Measurements from ENCODE around the gene B2M.
"Not testable (repeated sequence)": the region's sequence is repeated elsewhere in the genome, so short reads cannot be mapped to it uniquely, and the experiment has no call there.

The B2M gene

DNA sequence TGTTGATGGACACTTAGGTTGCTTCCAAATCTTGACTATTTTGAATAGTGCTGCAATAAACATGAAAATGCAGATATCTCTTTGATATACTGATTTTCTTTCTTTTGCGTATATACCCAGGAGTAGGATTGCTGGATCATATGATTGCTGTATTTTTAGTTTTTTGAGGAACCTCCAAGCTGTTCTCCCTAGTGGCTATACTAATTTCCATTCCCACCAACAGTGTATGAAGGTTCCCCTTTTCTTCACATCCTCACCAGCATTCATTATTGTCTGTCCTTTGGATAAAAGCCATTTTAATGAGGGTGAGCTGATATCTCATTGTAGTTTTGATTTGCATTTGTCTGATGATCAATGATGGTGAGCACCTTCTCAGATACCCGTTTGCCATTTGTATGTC lies 12.7 kb upstream of the B2M start:
- DNase-seq (ENCODE audit: low spot score): no peak

DNA sequence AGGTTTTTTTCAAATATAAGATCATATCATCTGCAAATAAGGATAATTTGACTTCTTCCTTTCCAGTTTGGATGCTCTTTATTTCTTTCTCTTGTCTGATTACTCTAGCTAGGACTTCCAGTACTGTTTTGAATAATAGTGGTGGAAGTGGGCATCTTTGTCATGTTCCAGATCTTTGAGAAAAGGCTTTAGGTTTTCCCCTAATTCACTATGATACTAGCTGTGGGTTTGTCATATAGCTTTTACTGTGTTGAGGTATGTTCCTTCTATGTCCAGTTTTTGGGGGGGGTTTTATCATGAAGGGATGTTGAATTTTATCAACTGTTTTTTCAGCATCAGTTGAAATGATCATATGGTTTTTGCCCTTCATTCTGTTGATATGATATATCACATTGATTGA lies 10.6 kb upstream of the B2M start:
- not testable (repeated sequence) for DNase-seq (ENCODE audit: low spot score)

DNA sequence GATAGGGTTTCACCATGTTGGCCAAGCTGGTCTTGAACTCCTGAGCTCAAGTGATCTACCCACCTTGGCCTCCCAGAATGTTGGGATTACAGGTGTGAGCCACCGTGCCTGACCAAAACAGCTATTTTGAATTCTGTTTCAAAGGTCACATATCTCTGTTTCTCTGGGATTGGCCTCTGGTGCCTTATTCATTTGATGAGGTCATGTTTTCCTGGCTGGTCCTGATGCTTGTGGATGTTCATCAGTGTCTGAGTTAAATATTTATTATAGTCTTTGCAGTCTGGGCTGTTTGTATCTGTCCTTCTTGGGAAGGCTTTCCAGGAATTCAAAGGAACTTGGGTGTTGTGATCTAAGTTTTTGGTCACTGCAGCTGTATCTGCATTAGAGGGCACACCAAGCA lies 5.3 kb upstream of the B2M start:
- no peak for DNase-seq (ENCODE audit: low spot score)

- no peak for DNase-seq (ENCODE audit: low spot score)
Observed at GRCh38 chr15:44706401-44706800, 4.9 kb upstream of the B2M start.

DNA sequence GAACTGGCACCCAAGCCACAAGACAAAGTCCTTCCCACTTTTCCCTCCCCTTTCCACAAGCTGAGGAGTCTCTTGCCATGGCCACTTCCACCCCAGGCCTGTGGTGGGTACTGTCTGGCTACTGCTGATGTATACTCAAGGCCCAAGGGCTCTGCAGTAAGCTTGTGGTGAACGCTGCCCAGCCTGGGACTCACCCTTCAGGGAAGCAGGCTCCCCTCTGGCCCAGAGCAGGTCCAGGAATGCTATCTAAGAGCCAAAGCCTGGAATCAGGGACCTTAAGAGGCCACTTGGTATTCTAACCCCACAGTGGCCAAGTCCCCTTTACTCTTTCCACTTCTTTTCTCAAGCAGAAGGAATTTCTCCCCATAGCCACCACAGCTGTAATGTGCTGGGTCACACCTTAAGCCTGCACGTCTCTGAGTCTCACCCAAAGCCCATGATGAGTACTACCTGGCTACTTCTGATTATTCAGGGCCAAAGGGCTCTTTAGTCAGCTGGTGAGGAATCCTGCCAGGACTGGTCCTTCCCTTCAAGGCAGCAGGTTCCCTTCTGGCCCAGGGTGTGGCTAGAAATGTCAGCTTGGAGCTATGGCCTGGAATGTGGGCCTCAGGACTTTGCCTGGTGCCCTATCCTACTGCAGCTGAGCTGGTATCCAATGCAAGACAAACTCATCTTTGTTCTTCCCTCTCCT lies 4.2 kb upstream of the B2M start:
- DNase-seq (ENCODE audit: low spot score): no peak

DNA sequence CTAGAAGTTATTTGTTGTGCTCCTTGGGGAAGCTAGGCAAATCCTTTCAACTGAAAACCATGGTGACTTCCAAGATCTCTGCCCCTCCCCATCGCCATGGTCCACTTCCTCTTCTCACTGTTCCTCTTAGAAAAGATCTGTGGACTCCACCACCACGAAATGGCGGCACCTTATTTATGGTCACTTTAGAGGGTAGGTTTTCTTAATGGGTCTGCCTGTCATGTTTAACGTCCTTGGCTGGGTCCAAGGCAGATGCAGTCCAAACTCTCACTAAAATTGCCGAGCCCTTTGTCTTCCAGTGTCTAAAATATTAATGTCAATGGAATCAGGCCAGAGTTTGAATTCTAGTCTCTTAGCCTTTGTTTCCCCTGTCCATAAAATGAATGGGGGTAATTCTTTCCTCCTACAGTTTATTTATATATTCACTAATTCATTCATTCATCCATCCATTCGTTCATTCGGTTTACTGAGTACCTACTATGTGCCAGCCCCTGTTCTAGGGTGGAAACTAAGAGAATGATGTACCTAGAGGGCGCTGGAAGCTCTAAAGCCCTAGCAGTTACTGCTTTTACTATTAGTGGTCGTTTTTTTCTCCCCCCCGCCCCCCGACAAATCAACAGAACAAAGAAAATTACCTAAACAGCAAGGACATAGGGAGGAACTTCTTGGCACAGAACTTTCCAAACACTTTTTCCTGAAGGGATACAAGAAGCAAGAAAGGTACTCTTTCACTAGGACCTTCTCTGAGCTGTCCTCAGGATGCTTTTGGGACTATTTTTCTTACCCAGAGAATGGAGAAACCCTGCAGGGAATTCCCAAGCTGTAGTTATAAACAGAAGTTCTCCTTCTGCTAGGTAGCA lies 851 bp upstream of the B2M start:
- peak; percentile 36 for DNase-seq (ENCODE audit: low spot score)

DNA sequence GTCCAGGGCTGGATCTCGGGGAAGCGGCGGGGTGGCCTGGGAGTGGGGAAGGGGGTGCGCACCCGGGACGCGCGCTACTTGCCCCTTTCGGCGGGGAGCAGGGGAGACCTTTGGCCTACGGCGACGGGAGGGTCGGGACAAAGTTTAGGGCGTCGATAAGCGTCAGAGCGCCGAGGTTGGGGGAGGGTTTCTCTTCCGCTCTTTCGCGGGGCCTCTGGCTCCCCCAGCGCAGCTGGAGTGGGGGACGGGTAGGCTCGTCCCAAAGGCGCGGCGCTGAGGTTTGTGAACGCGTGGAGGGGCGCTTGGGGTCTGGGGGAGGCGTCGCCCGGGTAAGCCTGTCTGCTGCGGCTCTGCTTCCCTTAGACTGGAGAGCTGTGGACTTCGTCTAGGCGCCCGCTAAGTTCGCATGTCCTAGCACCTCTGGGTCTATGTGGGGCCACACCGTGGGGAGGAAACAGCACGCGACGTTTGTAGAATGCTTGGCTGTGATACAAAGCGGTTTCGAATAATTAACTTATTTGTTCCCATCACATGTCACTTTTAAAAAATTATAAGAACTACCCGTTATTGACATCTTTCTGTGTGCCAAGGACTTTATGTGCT lies 527 bp downstream of the B2M start:
- peak; percentile 40 for DNase-seq (ENCODE audit: low spot score)

GRCh38 chr15:44712346-44713005 lies 1.2 kb downstream of the B2M start:
- peak; percentile 72 for DNase-seq (ENCODE audit: low spot score)

DNA sequence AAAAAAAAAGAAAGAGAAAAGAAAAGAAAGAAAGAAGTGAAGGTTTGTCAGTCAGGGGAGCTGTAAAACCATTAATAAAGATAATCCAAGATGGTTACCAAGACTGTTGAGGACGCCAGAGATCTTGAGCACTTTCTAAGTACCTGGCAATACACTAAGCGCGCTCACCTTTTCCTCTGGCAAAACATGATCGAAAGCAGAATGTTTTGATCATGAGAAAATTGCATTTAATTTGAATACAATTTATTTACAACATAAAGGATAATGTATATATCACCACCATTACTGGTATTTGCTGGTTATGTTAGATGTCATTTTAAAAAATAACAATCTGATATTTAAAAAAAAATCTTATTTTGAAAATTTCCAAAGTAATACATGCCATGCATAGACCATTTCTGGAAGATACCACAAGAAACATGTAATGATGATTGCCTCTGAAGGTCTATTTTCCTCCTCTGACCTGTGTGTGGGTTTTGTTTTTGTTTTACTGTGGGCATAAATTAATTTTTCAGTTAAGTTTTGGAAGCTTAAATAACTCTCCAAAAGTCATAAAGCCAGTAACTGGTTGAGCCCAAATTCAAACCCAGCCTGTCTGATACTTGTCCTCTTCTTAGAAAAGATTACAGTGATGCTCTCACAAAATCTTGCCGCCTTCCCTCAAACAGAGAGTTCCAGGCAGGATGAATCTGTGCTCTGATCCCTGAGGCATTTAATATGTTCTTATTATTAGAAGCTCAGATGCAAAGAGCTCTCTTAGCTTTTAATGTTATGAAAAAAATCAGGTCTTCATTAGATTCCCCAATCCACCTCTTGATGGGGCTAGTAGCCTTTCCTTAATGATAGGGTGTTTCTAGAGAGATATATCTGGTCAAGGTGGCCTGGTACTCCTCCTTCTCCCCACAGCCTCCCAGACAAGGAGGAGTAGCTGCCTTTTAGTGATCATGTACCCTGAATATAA lies 2.0 kb downstream of the B2M start:
- DNase-seq (ENCODE audit: low spot score): peak; percentile 30

DNA sequence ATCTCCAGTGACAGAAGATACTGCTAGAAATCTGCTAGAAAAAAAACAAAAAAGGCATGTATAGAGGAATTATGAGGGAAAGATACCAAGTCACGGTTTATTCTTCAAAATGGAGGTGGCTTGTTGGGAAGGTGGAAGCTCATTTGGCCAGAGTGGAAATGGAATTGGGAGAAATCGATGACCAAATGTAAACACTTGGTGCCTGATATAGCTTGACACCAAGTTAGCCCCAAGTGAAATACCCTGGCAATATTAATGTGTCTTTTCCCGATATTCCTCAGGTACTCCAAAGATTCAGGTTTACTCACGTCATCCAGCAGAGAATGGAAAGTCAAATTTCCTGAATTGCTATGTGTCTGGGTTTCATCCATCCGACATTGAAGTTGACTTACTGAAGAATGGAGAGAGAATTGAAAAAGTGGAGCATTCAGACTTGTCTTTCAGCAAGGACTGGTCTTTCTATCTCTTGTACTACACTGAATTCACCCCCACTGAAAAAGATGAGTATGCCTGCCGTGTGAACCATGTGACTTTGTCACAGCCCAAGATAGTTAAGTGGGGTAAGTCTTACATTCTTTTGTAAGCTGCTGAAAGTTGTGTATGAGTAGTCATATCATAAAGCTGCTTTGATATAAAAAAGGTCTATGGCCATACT lies 4.0 kb downstream of the B2M start:
- DNase-seq (ENCODE audit: low spot score): no peak

DNA sequence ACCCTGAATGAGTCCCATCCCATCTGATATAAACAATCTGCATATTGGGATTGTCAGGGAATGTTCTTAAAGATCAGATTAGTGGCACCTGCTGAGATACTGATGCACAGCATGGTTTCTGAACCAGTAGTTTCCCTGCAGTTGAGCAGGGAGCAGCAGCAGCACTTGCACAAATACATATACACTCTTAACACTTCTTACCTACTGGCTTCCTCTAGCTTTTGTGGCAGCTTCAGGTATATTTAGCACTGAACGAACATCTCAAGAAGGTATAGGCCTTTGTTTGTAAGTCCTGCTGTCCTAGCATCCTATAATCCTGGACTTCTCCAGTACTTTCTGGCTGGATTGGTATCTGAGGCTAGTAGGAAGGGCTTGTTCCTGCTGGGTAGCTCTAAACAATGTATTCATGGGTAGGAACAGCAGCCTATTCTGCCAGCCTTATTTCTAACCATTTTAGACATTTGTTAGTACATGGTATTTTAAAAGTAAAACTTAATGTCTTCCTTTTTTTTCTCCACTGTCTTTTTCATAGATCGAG lies 4.5 kb downstream of the B2M start:
- no peak for DNase-seq (ENCODE audit: low spot score)

DNA sequence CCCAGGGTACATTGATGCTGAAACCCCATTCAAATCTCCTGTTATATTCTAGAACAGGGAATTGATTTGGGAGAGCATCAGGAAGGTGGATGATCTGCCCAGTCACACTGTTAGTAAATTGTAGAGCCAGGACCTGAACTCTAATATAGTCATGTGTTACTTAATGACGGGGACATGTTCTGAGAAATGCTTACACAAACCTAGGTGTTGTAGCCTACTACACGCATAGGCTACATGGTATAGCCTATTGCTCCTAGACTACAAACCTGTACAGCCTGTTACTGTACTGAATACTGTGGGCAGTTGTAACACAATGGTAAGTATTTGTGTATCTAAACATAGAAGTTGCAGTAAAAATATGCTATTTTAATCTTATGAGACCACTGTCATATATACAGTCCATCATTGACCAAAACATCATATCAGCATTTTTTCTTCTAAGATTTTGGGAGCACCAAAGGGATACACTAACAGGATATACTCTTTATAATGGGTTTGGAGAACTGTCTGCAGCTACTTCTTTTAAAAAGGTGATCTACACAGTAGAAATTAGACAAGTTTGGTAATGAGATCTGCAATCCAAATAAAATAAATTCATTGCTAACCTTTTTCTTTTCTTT lies 5.8 kb downstream of the B2M start:
- no peak for DNase-seq (ENCODE audit: low spot score)

DNA sequence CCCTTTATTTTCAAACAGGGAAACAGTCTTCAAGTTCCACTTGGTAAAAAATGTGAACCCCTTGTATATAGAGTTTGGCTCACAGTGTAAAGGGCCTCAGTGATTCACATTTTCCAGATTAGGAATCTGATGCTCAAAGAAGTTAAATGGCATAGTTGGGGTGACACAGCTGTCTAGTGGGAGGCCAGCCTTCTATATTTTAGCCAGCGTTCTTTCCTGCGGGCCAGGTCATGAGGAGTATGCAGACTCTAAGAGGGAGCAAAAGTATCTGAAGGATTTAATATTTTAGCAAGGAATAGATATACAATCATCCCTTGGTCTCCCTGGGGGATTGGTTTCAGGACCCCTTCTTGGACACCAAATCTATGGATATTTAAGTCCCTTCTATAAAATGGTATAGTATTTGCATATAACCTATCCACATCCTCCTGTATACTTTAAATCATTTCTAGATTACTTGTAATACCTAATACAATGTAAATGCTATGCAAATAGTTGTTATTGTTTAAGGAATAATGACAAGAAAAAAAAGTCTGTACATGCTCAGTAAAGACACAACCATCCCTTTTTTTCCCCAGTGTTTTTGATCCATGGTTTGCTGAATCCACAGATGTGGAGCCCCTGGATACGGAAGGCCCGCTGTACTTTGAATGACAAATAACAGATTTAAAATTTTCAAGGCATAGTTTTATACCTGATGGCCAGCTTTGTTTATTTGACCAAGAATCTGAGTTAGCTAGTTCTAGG lies 7.0 kb downstream of the B2M start:
- no peak for DNase-seq (ENCODE audit: low spot score)

DNA sequence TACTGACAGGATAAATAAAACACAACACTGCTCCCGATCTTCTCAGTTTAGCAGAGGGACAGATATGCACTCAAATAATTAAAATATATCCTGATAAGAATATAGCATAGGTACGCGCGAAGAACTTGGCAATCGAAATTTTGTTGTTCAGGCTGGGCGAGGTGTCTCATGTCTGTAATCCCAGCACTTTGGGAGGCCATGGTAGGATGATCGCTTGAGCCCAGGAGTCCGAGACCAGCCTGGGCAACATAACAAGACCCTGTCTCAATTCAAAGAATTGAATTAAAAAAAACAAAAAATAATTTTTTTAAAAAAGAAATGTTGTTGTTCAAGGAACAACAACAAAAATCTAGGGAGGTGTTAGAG lies 7.6 kb downstream of the B2M start:
- DNase-seq (ENCODE audit: low spot score): no peak

DNA sequence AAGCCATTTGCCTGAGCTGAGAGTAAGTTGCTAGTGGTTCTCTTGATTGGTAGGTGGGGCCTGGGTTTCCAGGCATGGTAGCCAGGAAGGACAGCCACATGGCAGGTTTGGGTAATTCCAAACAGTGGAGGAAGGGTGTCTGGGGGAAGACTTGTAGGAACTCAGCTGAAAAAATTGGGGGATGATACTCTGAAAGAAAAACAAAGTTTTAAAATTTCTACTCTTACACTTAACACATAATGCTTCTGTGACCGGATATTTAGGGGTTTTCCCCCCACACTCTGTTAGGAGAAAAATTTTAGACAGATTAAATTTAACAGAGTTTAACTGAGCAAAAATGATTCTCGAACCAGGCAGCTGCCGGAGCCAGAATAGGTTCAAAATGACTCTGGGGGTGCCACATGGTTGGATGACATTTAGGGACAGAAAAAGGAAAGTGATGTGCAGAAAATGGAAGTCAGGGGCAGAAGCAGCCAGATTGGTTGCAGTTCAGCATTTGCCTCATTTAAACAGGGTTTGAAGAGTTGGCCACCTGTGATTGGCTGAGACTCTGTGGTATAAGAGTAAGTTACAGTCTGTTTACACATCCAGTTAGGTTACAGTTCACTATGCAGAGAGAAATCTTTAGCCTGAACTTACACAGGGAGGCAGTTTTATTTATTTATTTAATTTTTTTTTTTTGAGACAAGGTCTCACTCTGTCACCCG lies 8.1 kb downstream of the B2M start:
- no peak for DNase-seq (ENCODE audit: low spot score)

DNA sequence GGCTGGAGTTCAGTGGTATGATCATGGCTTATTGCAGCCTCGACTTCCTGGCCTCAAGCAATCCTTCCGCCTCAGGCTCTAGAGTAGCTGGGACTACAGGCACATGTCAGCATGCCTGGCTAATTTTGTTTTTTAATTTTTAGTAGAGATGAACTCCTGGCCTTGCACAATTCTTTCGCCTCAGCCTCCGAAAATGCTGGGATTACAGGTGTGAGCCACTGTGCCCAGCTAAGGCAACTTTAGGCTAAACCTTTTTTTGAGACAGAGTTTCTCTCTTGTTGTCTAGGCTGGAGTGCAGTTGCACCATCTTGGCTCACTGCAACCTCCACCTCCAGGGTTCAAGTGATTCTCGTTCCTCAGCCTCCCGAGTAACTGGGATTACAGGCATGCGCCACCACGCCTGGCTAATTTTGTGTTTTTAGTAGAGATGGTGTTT lies 8.7 kb downstream of the B2M start:
- not testable (repeated sequence) for DNase-seq (ENCODE audit: low spot score)

- no peak for DNase-seq (ENCODE audit: low spot score)
Observed at GRCh38 chr15:44720460-44721176, 9.3 kb downstream of the B2M start.

- no peak for DNase-seq (ENCODE audit: low spot score)
Observed at GRCh38 chr15:44722011-44722410, 10.7 kb downstream of the B2M start.

All from kidney capillary endothelial cell (primary cell).